ENCODE measurements around the gene MUS81.

Gene MUS81

GRCh38 chr11:65886826-65887722, 26.8 kb downstream of the MUS81 start:
- H3K79me2 ChIP-seq (ENCODE audit: low read length): peaks cover 41% of the 10 kb centered on the region
- H2AFZ ChIP-seq (ENCODE audit: low read length): peak overlapping the region; percentile 96; the same call in 1 of the 2 replicates
- H3K9me3 ChIP-seq (replicated peaks; ENCODE audit: insufficient read depth, low read length): no peaks in the 10 kb centered on the region
- peak overlapping the region; percentile 27; the same call in 1 of the 2 replicates for H3K27ac ChIP-seq (ENCODE audit: low read length)
- H3K9ac ChIP-seq (ENCODE audit: low read length): peak overlapping the region; percentile 63; the same call in 1 of the 2 replicates
- H3F3A ChIP-seq (ENCODE audit: insufficient read depth, low read length): peaks cover 23% of the 10 kb centered on the region
- TF ChIP-seq EZH2phosphoT487 (IDR thresholded peaks at IDR 0.05; ENCODE audit: low read length) (no peak), CTCF (IDR thresholded peaks at IDR 0.05; ENCODE audit: low read length) (no peak), EZH2 (optimal IDR thresholded peaks at IDR 0.05; ENCODE audit: low read depth, low read length) (no peak)
- peaks cover 32% of the 10 kb centered on the region for H3K4me1 ChIP-seq (ENCODE audit: low read length)
- H3K9me2 ChIP-seq (replicated peaks; ENCODE audit: insufficient read depth, low read length): no peaks in the 10 kb centered on the region
- no peak for DNase-seq
- peaks cover 8% of the 10 kb centered on the region for H3K36me3 ChIP-seq (replicated peaks; ENCODE audit: insufficient read depth, low read length)
- no peaks in the 10 kb centered on the region for H3K27me3 ChIP-seq (replicated peaks; ENCODE audit: insufficient read depth, low read length)
- peak overlapping the region; percentile 98 for H3K4me3 ChIP-seq (ENCODE audit: low read length)
- no peaks in the 10 kb centered on the region for H4K20me1 ChIP-seq (ENCODE audit: insufficient read depth, low read length)
- peak overlapping the region; percentile 100 for H3K4me2 ChIP-seq (ENCODE audit: low read depth, low read length)

- peaks cover 41% of the 10 kb centered on the region for H3K79me2 ChIP-seq (ENCODE audit: low read length)
- H4K20me1 ChIP-seq (ENCODE audit: insufficient read depth, low read length): no peaks in the 10 kb centered on the region
- H3K27me3 ChIP-seq (replicated peaks; ENCODE audit: insufficient read depth, low read length): no peaks in the 10 kb centered on the region
- peak overlapping the region; percentile 63; the same call in 1 of the 2 replicates for H3K9ac ChIP-seq (ENCODE audit: low read length)
- peak; percentile 38 for DNase-seq
- peak overlapping the region; percentile 96 for H2AFZ ChIP-seq (ENCODE audit: low read length)
- peak overlapping the region; percentile 98 for H3K4me3 ChIP-seq (ENCODE audit: low read length)
- H3K9me3 ChIP-seq (replicated peaks; ENCODE audit: insufficient read depth, low read length): no peaks in the 10 kb centered on the region
- H3K36me3 ChIP-seq (replicated peaks; ENCODE audit: insufficient read depth, low read length): peaks cover 8% of the 10 kb centered on the region
- TF ChIP-seq EZH2 (optimal IDR thresholded peaks at IDR 0.05; ENCODE audit: low read depth, low read length) (no peak), EZH2phosphoT487 (IDR thresholded peaks at IDR 0.05; ENCODE audit: low read length) (no peak), CTCF (IDR thresholded peaks at IDR 0.05; ENCODE audit: low read length) (no peak)
- H3K4me1 ChIP-seq (ENCODE audit: low read length): peaks cover 34% of the 10 kb centered on the region
- peak overlapping the region; percentile 27; the same call in 1 of the 2 replicates for H3K27ac ChIP-seq (ENCODE audit: low read length)
- peak overlapping the region; percentile 100 for H3K4me2 ChIP-seq (ENCODE audit: low read depth, low read length)
- H3K9me2 ChIP-seq (replicated peaks; ENCODE audit: insufficient read depth, low read length): no peaks in the 10 kb centered on the region
- H3F3A ChIP-seq (ENCODE audit: insufficient read depth, low read length): peaks cover 23% of the 10 kb centered on the region
Measured at GRCh38 chr11:65887723-65888162, 27.5 kb downstream of the MUS81 start.

GRCh38 chr11:65888163-65888814, 28.1 kb downstream of the MUS81 start, which contains the start of gene FIBP:
TSS of gene FIBP (minus strand) at chr11:65888471. CDS start at chr11:65888418, 53 bp downstream.
- H2AFZ ChIP-seq (ENCODE audit: low read length): peak within 1 kb of the TSS; percentile 96
- H3K27me3 ChIP-seq (replicated peaks; ENCODE audit: insufficient read depth, low read length): no peaks in the 10 kb centered on the region
- H3K9me2 ChIP-seq (replicated peaks; ENCODE audit: insufficient read depth, low read length): no peaks in the 10 kb centered on the region
- TF ChIP-seq EZH2phosphoT487 (IDR thresholded peaks at IDR 0.05; ENCODE audit: low read length) (no peak), CTCF (IDR thresholded peaks at IDR 0.05; ENCODE audit: low read length) (peak; percentile 79)
- no peaks in the 10 kb centered on the region for H4K20me1 ChIP-seq (ENCODE audit: insufficient read depth, low read length)
- H3F3A ChIP-seq (ENCODE audit: insufficient read depth, low read length): peaks cover 23% of the 10 kb centered on the region
- DNase-seq: peak; percentile 97
- peak within 1 kb of the TSS; percentile 77 for H3K9ac ChIP-seq (ENCODE audit: low read length)
- H3K36me3 ChIP-seq (replicated peaks; ENCODE audit: insufficient read depth, low read length): peaks cover 8% of the 10 kb centered on the region
- H3K4me2 ChIP-seq (ENCODE audit: low read depth, low read length): peak within 1 kb of the TSS; percentile 100
- H3K4me1 ChIP-seq (ENCODE audit: low read length): peaks cover 34% of the 10 kb centered on the region
- peak within 1 kb of the TSS; percentile 98 for H3K4me3 ChIP-seq (ENCODE audit: low read length)
- H3K9me3 ChIP-seq (replicated peaks; ENCODE audit: insufficient read depth, low read length): no peaks in the 10 kb centered on the region
- peaks cover 41% of the 10 kb centered on the region for H3K79me2 ChIP-seq (ENCODE audit: low read length)
- peak within 1 kb of the TSS; percentile 69 for H3K27ac ChIP-seq (ENCODE audit: low read length)
